CMK (cell line): ENCODE data around the gene NRXN3.

Source experiments
- DNase-seq: peaks from one replicate; pipeline ENCODE4 v3.0.0-alpha.2; 2010; ENCODE audit warnings: low read depth

Gene NRXN3

GRCh38 chr14:78933166-78933565 lies 763.0 kb downstream of the NRXN3 start:
- DNase-seq: no peak

DNA sequence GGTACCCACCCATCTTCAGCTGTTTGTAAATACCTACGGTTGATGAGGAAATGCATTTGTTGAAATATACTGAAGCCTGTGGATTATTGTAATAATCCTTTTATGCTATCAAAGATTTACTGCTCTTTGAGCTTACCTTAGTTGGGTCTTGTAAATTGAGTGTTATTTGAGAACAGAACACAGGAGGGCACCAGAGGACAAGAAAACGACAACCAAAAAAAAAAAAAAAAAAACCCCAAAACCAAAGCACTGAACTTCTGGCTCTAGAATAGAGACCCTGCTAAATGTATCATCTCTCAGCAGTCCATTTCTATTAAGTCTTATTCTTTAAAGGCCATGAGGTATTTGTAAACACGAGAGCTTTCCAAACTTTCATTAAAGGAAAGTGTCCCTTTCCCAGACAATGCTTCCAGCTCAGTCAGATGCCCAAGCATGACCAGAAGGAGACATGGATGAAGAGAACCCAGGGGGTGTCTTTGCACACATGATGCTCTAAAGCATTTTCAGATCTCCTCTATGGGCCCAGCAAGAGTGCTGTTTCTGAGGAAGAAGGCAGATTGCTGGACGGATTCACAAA lies 763.9 kb downstream of the NRXN3 start:
- no peak for DNase-seq

DNA sequence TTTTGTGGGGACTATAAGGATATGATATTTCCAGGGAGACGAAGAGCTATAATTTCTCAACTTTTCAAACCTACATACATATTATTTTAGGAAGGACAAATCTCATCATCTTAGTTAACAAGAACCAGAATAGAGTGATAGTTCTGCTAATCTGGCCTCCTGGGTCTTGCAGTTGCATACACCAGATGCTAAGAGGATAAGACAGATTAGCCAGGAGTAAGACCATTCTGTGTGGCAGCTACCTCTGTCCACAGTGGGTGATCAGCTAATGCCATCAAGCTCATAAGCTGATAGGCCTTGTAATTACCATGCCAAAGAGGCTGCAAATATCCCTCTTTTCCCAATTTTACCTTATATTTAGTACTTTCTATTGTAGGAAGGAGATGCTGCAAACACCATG lies 776.8 kb downstream of the NRXN3 start:
- DNase-seq: no peak

DNA sequence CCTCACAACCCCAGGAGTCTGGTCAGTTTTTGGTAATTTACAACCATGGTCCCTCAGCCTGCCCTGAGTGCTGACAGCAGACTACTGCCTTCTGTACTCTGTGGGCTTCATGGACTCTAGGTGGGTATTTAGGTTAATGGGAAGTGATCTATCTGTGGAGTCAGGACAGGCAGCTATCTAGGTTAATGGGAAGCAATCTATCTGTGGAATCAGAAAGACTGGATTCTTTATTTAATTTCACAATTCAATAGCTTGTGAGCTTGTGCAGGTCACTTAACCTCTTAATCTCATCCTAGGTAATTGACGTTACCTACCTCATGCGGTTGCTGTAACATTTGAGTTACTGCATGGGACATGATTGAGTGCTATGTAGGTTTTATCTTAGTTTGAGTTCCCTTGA lies 777.5 kb downstream of the NRXN3 start:
- no peak for DNase-seq

DNA sequence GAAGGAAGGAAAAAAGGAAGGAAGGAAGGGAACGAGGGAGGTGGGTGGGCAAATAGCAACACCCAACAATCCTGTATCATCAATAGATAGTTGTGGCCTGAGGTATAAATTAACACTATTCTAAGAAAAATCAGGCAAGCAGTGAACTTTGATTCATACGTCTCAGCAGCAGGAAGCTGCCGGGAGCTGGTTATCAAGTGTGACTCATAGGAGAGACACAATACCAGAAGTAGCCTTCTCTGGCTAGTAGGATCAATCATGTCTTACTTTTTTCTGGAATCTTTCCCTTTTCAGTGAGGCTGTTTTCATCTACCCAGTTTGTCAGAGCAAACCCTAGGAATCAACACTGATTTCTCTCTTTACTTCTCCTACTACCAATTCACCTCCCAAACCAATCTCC lies 780.5 kb downstream of the NRXN3 start:
- no peak for DNase-seq

GRCh38 chr14:78951602-78952001 lies 781.4 kb downstream of the NRXN3 start:
- no peak for DNase-seq

GRCh38 chr14:78959674-78960264 lies 789.6 kb downstream of the NRXN3 start:
- DNase-seq: peak; percentile 8

DNA sequence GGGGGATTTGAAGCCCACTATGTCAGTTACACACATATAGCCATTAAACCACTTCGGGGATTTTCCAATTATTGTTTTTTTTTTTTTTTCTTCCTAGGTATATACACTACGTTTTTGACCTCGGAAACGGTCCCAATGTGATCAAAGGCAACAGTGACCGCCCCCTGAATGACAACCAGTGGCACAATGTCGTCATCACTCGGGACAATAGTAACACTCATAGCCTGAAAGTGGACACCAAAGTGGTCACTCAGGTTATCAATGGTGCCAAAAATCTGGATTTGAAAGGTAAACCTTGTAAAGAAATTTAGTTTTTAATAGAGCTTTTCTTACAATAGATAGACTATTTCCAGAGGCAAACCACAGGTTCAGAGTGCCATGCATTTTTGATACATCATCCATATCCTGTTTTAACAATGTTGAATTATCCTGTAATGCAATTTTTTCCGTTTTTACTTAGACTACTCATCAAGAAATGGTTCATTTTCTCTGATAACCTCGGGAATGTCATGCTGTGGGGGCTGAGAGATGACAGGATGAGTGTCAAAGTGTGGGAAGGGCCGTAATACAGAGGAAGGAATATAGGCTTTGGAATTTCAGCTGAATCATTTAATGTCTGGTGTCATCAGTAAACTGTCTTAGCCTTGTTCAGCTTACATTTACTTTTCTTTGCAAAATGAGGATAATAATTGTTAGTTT lies 797.1 kb downstream of the NRXN3 start:
- DNase-seq: no peak

- DNase-seq: no peak
Measured at GRCh38 chr14:78968265-78968664, 798.1 kb downstream of the NRXN3 start.

GRCh38 chr14:78970677-78971076 lies 800.5 kb downstream of the NRXN3 start:
- DNase-seq: no peak

DNA sequence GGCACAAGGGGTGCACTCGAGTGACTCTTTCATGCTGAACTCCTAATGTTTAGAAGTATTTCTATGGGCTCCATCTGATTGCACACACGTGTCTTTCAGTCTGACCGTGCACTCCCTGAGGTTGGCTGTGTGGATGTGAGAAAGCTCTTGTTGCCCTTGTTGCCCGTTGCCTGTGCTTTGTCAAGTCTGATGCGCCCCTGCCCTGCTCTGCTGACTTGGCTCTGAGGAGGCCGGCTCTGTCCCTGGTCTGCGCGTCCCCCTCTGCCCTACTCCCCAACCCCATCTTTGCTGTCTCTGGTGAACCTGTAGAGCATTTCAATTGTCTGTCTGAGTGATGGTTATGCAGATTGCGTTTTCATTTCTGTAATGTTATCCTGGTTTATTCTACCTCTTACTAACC lies 802.3 kb downstream of the NRXN3 start:
- DNase-seq: no peak

GRCh38 chr14:78974691-78975090 lies 804.5 kb downstream of the NRXN3 start:
- no peak for DNase-seq

DNA sequence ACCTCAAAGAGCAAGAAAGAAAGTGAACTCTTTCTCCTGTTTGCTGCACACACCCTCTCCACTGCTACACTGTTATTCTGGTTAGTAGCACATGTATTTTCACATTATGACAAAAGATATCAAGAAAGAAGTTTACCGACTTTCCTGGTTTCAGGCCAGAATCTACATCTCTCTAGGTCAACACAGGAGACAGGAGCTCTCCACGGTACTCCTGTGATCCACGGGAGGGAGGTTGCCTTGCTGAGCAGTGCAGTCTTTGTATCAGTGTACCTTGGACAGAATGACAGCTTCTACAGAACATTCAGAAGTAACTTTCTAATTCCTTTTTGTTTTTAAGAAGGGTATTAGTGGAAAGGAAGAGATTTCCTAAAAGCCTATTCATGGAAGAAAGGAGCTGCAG lies 805.6 kb downstream of the NRXN3 start:
- no peak for DNase-seq

GRCh38 chr14:78978896-78979295 lies 808.7 kb downstream of the NRXN3 start:
- DNase-seq: no peak

- no peak for DNase-seq
Measured at GRCh38 chr14:78982551-78982950, 812.4 kb downstream of the NRXN3 start.

- no peak for DNase-seq
Measured at GRCh38 chr14:78983126-78983525, 813.0 kb downstream of the NRXN3 start.

DNA sequence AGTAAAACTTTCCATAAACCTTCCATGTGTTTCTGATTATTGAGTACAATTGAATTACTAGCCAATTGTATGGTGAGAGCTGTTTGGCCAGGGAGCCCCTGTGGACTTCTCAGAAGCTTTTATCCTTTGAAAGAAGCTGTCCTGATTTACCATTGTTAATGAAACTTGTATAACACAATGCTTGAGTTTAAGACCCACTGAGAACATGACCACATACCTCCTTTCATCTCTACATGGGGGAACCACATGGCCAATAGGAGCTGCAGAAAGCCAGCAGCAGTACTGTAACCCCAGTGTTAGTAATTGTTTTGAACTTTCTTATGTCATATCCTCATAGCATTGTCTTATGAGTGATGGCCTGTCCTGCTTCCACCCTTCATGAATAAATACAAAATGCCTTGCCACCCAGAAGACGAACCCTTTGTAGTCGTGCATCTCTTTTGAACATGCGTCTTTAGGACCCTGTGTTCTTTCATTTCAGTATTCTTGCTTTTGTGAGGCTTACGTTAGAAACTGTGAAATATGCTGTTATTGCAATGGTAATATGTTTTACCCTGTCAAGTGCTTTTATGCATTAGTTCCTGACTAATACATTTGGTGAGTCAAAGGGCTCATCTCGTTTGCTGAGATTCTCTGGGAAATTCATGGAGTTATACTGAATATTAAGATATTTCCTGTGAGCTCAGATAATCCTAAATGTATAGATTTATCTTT lies 815.7 kb downstream of the NRXN3 start:
- DNase-seq: no peak

DNA sequence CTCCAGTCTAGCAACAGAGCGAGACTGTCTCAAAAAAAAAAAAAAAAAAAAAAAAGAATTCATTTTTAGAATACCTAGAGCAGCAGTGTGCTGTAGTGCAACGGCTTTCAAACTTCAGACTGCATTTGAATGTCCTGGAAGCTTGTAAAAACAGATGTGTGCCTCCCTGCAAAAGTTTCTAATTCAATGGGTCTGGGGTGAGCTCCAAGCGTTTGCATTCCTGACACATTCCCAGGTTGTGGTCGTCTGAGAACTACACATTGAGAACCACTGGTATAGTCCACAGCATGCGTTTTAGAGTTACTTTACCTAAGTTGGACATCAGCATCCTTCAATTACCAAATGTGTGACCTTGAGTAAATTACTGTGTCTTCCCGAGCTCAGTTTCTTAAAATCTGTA lies 816.8 kb downstream of the NRXN3 start:
- no peak for DNase-seq

DNA sequence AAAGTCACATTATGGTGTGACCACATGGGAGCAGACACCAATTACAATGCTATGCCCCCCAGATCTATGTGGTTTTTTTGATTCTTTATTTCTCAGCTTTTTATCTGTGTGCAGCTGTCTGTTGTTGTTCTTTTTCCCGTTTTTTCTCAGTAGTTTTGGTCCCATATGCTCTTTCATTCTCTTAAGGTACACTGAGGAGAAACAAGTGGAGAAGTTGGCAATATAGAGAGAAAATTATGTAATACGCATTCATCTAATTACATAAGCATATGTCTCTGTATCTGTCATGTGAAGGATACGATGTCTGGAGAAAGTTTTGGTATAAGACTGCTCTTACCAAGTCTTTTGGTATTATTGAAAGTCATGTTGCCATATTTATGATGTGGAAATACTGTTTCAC lies 819.0 kb downstream of the NRXN3 start:
- no peak for DNase-seq

DNA sequence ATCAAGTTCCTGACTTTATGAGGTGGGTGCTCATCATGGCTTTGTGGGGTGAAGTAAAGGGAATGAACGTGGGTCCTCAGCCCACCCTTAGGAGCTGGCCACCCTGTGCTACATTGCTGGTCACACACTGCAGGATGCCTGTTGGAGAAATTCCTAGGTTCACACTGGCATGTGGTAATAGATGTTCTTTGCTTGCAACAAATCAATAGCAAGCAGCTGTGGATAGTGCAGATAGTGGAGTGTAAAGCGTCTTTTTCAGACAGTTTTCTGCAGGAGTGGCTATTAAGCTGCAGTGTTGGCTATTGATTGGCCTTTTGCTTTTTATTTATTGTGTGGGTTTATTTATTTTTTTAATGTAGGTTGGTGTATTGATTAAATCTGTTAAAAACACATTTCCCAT lies 822.7 kb downstream of the NRXN3 start:
- DNase-seq: no peak

DNA sequence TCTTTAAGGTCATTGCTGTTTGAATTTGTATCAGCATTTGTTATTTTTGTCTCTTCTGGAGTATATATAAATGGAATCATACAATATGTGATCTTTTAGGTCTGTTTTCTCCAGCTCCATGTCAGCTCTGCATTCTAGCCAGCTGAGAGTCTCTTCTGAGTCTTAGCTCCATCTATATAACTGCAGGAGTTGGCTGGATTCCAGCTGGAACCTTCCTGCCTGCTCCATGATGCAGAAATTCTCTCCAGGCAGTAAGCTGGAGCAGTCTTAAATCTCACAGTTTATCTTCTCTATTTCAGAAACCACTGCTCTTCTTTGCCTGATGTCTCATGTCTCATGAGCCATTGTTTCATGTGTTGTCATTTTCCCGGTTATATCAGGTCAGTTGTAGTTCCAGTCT lies 827.6 kb downstream of the NRXN3 start:
- no peak for DNase-seq

DNA sequence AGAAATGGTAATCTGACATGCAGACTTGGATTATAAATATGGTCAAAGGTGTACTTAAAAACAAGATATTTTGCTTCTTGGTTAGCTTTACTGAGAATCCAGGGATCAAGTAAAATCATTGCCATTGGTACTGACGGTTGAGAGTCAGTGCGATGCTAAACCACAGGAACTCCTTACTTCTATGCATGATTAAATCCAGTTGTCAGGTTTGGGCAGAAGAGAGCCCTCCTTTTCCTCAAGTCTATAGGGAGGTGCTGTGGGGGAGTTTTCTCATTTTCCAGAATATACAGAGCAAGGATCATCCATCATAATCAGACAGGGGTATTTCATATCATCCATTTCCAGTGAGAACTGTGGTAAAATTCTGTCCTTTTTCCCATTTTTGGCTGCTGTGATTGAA lies 839.1 kb downstream of the NRXN3 start:
- no peak for DNase-seq
